Pancreas (tissue), 10 donors: ENCODE results near the gene ST6GALNAC4. TPM values are rescaled to one million over a fixed set of nuclear protein-coding genes. Genes with fewer than 3 reads are reported as not detected.

Source experiments
- ATAC-seq, 4 donors: fragments of 200-7000 bp; cut with Tn5 transposase; one replicate each; pipeline versions ENCODE4 v1.8.0 to v1.9.1; 2020; ENCODE audit warnings: mild to moderate bottlenecking in 4 of 4, moderate library complexity in 4 of 4
- DNase-seq, 6 donors: peaks; one replicate each; pipeline ENCODE4 v3.0.0-alpha.2; 2020
- FAIRE-seq: peaks from 2 replicates; lab custom pipeline; 2012; peaks lifted over from hg19 to GRCh38; lab: Jason Lieb, UNC
- H3K27ac ChIP-seq, 4 donors: fragments of 200-600 bp; sonication (generic); 1 replicate in 3 of 4; 2 replicates in 1 of 4; pipeline versions ENCODE4 v1.5.0 to v1.8.0; 2020
- H3K27me3 ChIP-seq, 4 donors: fragments of 200-600 bp; one replicate each; pipeline ENCODE4 v1.8.0; 2021
- H3K36me3 ChIP-seq, 3 donors: fragments of 200-600 bp; sonication (generic) in 1 of 3; one replicate each; pipeline versions ENCODE4 v1.5.0 to v1.8.0; 2020 to 2021
- H3K4me1 ChIP-seq, 3 donors: fragments of 200-600 bp; one replicate each; pipeline ENCODE4 v1.8.0; 2021
- H3K4me3 ChIP-seq, 4 donors: fragments of 200-600 bp; sonication (generic) in 2 of 4; one replicate each; pipeline versions ENCODE4 v1.5.0 to v1.8.0; 2020 to 2021
- H3K9me3 ChIP-seq, 4 donors: fragments of 200-600 bp; one replicate each; pipeline ENCODE4 v1.8.0; 2021
- WGBS, 2 donors: extraction: QIAGEN DNeasy Blood & Tissue Kit; methylation state at CpG; one replicate each; pipeline ENCODE4 v1.1.7; 2013; 5-methylcytosine and 5-hydroxymethylcytosine counted together
- intact Hi-C, 3 donors: fragments of 100-400 bp; cut with DNase I; formaldehyde crosslinking; loops; one replicate each; pipeline versions ENCODE4 v1.11.1 to v1.14.2; 2022
- polyA plus RNA-seq, 2 donors: library from polyadenylated mRNA; stranded (reverse); fragments of 200-250 nt; gene quantifications; one replicate each; pipeline ENCODE4 v1.2.3, GENCODE V29; 2013
- total RNA-seq, 6 donors: library from RNA; stranded (reverse); fragmentation: NEBNext Ultra II Directional in 4 of 6; extraction: Animal tissue kit (Norgen Biotek cat#: 25700) in 4 of 6; gene quantifications; one replicate each; pipeline versions ENCODE4 v1.2.1 to v1.2.4, GENCODE V29; 2021 to 2023
- TF ChIP-seq, protein P1 (sequence below), 4 donors: fragments of 200-600 bp; sonication (generic) in 3 of 4; IDR thresholded peaks; one replicate each; pipeline versions ENCODE4 v1.5.0 to v1.8.0; 2021; ENCODE audit warnings: antibody characterized with exemption in 4 of 4
- donor health status: healthy with polysubstance abuse.
- donor health status: DM: no; HTN: no; CAD: no; lungs with moderate emphysema.
- donor health status: DM: no; HTN: no; CAD: no.
- donor health status: control.
- donor health status: control.
- donor health status: Bipolar disorder and iron deficiency.
- donor health status: DM: yes; HTN: yes; CAD: no.
- donor health status: DM: no; HTN: no; CAD: no.
- donor health status: DM: no; HTN: no; CAD: no.
- donor health status: DM: yes; HTN: yes; CAD: no.

The ST6GALNAC4 gene
- total and polyA plus RNA-seq, 8 donors, result 22.2 to 66.6 (median 33.9) TPM

DNA sequence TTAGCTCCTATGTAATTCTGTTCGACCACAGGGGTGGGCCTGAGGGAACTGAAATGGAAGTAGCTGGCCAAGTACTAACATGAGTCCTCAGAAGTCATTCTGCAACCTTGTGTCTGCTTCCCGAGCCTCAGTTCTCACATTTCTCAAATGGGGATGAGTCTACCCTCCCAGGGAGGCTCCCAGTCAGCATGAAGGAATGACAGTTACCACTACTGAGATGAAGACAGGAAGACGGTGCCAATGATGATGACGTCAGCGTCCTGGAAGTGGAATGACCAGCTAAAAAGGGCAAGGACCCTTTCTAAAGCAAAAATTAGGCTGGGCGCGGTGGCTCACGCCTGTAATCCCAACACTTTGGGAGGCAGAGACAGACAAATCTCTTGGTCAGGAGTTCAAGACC is 6.9 kb upstream of the ST6GALNAC4 start:
- TF ChIP-seq, protein P1, sequence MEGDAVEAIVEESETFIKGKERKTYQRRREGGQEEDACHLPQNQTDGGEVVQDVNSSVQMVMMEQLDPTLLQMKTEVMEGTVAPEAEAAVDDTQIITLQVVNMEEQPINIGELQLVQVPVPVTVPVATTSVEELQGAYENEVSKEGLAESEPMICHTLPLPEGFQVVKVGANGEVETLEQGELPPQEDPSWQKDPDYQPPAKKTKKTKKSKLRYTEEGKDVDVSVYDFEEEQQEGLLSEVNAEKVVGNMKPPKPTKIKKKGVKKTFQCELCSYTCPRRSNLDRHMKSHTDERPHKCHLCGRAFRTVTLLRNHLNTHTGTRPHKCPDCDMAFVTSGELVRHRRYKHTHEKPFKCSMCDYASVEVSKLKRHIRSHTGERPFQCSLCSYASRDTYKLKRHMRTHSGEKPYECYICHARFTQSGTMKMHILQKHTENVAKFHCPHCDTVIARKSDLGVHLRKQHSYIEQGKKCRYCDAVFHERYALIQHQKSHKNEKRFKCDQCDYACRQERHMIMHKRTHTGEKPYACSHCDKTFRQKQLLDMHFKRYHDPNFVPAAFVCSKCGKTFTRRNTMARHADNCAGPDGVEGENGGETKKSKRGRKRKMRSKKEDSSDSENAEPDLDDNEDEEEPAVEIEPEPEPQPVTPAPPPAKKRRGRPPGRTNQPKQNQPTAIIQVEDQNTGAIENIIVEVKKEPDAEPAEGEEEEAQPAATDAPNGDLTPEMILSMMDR (IDR thresholded peaks at IDR 0.05), result no peak
- DNase-seq (no peak), FAIRE-seq (no peak), ATAC-seq (no peak)
- Histone ChIP-seq H3K27me3 (no peaks in the 10 kb centered on the region), H3K9me3 (no peaks in the 10 kb centered on the region), H3K36me3 (no peaks in the 10 kb centered on the region), H3K27ac (no peak overlapping the region), H3K4me1 (peaks cover 0 to 20% (median 4%) of the 10 kb centered on the region in 3 donors), H3K4me3 (no peak overlapping the region)
- 85 to 87% methylated on average over 8 of the region's 8 CpGs for WGBS, 2 donors
- intact Hi-C loops, result loop anchor here in 2 of 3 donors (5.0 to 10.0 kb wide), 3 partner anchors 186 to 336 kb away; partner anchors contain the start of gene TOR2A (in 1 of the 2)

DNA sequence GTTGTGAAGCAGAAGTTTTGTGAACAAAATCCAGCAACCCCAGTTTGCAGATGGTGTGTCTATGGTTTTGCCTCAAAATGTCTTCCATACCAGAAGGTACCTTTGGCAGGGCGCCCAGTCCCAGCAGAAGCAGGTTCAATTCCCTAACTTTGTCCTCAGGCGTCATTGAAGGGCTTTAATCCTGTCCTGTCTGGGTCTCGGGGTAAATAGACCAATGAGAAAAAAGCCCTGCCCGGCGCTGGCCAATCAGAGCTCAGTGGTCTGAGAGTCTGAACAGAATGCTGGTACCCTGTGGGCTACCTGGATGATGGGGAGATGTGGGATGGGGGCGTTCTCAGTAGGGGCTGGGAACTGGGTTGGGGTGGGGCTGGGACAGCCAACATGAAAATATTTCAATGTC is 6.2 kb upstream of the ST6GALNAC4 start:
- Histone ChIP-seq H3K27me3 (no peaks in the 10 kb centered on the region), H3K4me1 (peaks cover 0 to 26% (median 4%) of the 10 kb centered on the region in 3 donors), H3K36me3 (no peaks in the 10 kb centered on the region), H3K27ac (no peak overlapping the region), H3K9me3 (no peaks in the 10 kb centered on the region), H3K4me3 (no peak overlapping the region)
- FAIRE-seq (no peak), ATAC-seq (no peak), DNase-seq (peak in 1 of 6 donors; percentile 35)
- intact Hi-C loops, result loop anchor here in 2 of 3 donors (5.0 to 10.0 kb wide), 3 partner anchors 186 to 336 kb away; partner anchors contain the start of gene TOR2A (in 1 of the 2)
- TF ChIP-seq, protein P1 (IDR thresholded peaks at IDR 0.05), result no peak
- WGBS, 2 donors, result 62 to 68% methylated on average over 6 of the region's 6 CpGs

DNA sequence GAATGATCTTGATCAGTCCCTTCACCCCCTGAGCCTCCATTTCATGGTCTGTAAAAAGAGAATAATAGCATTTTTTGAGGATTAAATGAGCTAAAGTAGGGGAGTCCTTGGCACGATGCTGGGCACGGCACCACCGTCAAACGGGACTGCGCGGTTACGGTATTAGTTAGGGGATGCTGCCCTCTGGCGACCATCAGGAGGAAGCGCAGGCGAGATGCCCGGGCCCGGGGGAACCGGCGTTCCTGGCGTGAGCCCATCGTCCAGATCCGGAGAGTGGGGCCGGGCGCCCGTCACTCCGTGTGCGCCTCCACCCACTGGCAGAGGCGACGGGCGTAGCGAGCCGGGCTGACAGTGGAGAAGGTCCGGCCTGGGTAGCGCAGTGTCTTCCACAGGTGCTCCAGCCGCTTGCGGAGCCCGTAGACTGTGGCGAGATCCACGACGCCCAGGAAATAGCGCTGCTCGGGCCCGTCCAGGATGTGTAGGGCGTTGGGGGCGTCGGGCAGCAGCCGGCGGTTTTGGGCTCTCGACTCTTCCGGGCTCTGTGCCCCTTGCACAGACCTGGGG is 4.8 kb upstream of the ST6GALNAC4 start:
- peaks cover 0 to 28% (median 0%) of the 10 kb centered on the region in 3 donors for H3K4me1 ChIP-seq
- H3K9me3 ChIP-seq, result no peaks in the 10 kb centered on the region
- peak overlapping the region in 1 of 4 donors; percentile 17 for H3K4me3 ChIP-seq
- WGBS, 2 donors, result 5 to 8% methylated on average over 37 to 45 of the region's 45 CpGs
- H3K27ac ChIP-seq, result no peak overlapping the region
- TF ChIP-seq, protein P1 (IDR thresholded peaks at IDR 0.05), result peak; percentile 85 to 98 (median 95)
- peak in 4 of 6 donors; percentile 75 to 92 (median 86) for DNase-seq
- intact Hi-C loops, result loop anchor here in 2 of 3 donors (5.0 to 10.0 kb wide), 3 partner anchors 184 to 334 kb away; partner anchors contain the start of gene TOR2A (in 1 of the 2)
- peak in 3 of 4 donors; percentile 45 to 57 (median 52) for ATAC-seq
- no peak for FAIRE-seq
- no peaks in the 10 kb centered on the region for H3K27me3 ChIP-seq
- H3K36me3 ChIP-seq, result no peaks in the 10 kb centered on the region

DNA sequence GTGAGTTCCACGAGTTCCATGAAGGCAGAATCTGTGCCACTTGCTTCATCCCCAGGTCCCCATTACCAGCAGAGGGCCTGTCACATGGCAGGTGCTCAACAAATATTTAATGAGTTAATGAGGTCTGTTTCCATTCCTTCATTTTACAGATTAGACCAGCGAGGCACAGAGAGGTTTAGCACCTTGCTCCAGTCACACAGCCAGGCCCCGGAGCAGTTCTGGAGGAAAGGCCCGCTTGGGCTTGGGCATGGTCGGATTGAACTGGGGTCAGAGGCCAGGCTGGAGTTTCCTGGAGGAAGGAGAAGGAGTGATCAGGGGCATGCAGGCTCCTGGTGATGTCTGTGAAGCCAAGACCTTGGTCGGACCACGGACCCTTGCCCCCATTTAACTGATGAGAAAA is 4.0 kb upstream of the ST6GALNAC4 start:
- Histone ChIP-seq H3K9me3 (no peaks in the 10 kb centered on the region), H3K4me1 (peaks cover 0 to 31% (median under 1%) of the 10 kb centered on the region in 3 donors), H3K4me3 (no peak overlapping the region), H3K27me3 (no peaks in the 10 kb centered on the region), H3K27ac (no peak overlapping the region), H3K36me3 (no peaks in the 10 kb centered on the region)
- TF ChIP-seq, protein P1 (IDR thresholded peaks at IDR 0.05), result no peak
- intact Hi-C loops, result loop anchor here in 2 of 3 donors (5.0 to 10.0 kb wide), 3 partner anchors 183 to 333 kb away; partner anchors contain the start of gene TOR2A (in 1 of the 2)
- ATAC-seq, result no peak
- WGBS, 2 donors, result 74 to 76% methylated on average over 7 of the region's 7 CpGs
- DNase-seq, result no peak
- no peak for FAIRE-seq
